H1 (cell line): ENCODE results near the gene COL4A3.
A peak's percentile ranks its signal among the peaks of the same experiment; 100 is the strongest.

Source experiments
- CBX8 ChIP-seq: fragments of 300-800, 300-1000 bp; sonication (generic); IDR thresholded peaks from 2 replicates; pipeline ENCODE4 v1.7.1; 2016; ENCODE audit warnings: low read depth, low read length, borderline replicate concordance
- EZH2 ChIP-seq: fragments of 200-600 bp; sonication (generic); IDR thresholded peaks from 2 replicates; pipeline ENCODE4 v1.7.1; 2012; ENCODE audit warnings: low read depth, mild to moderate bottlenecking, moderate library complexity, low read length, inconsistent platforms; ENCODE audit not compliant: severe bottlenecking
- FOSL1 ChIP-seq: IDR thresholded peaks from 2 replicates; pipeline ENCODE4 v1.6.1; 2011; ENCODE audit warnings: mild to moderate bottlenecking, low read depth, low read length, moderate library complexity; ENCODE audit not compliant: insufficient read depth
- KDM1A ChIP-seq: fragments of 200-600, 300-600 bp; sonication (generic); IDR thresholded peaks from 2 replicates; pipeline ENCODE4 v1.7.1; 2016; ENCODE audit warnings: mild to moderate bottlenecking, low read length, borderline replicate concordance
- MAFK ChIP-seq: IDR thresholded peaks from 2 replicates; pipeline ENCODE4 v1.6.1; 2012; ENCODE audit warnings: low read depth, mild to moderate bottlenecking, improper control_type of control experiment, low read length
- POLR2A ChIP-seq, 2 experiments: IDR thresholded peaks; 1 replicate in 1 of 2; 2 replicates in 1 of 2; pipeline ENCODE4 v1.6.1; 2011; ENCODE audit warnings: low read depth in 2 of 2, low read length in 2 of 2, mild to moderate bottlenecking in 2 of 2; ENCODE audit errors: control extremely low read depth in 1 of 2
- RBBP5 ChIP-seq: IDR thresholded peaks from 2 replicates; pipeline ENCODE4 v1.7.1; 2012; ENCODE audit warnings: low read depth, mild to moderate bottlenecking, inconsistent platforms, low read length, moderate library complexity, borderline replicate concordance
- SIRT6 ChIP-seq: IDR thresholded peaks from one replicate; pipeline ENCODE4 v1.7.1; 2012; ENCODE audit warnings: low read length, inconsistent platforms
- SP1 ChIP-seq: IDR thresholded peaks from 2 replicates; pipeline ENCODE4 v1.6.1; 2011; ENCODE audit warnings: low read depth, low read length
- TBP ChIP-seq: IDR thresholded peaks from 2 replicates; pipeline ENCODE4 v1.6.1; 2011; ENCODE audit warnings: low read depth, low read length, improper control_type of control experiment
- TF ChIP-seq, protein P1 (sequence below), 3 experiments: IDR thresholded peaks; 1 replicate in 2 of 3; 2 replicates in 1 of 3; pipeline versions ENCODE4 v1.5.1 to v1.6.1; 2011; ENCODE audit warnings: low read length in 3 of 3, mild to moderate bottlenecking in 3 of 3, inconsistent platforms in 2 of 3, low read depth in 1 of 3, moderate library complexity in 1 of 3; ENCODE audit not compliant: insufficient read depth in 1 of 3; ENCODE audit errors: control extremely low read depth in 1 of 3
- TF ChIP-seq, protein P2 (sequence below): IDR thresholded peaks from 2 replicates; pipeline ENCODE4 v1.6.1; 2011; ENCODE audit warnings: low read length, improper control_type of control experiment

DNA sequence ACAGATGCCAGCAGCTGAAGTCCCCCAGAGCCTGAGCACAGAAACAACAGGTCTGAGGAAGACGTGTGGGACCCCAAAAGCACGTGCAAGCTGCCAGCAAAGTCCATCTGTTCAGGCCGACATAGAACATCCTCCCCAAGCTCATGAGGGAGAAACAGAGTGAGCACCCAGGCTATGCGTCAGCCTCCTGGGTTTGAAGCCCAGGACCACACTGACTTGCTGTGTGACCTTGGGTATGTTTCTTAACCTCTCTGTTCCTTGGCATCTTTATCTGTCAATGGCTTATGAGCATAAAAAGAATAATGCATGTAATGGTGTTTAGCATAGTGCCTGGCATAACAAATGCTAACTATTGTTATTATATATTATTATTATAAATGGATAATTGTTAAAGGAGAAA is 40.7 kb upstream of the COL4A3 start:
- TF ChIP-seq KDM1A (peak; percentile 53; the same call in 1 of the 2 replicates), SIRT6 (no peak), CBX8 (no peak), POLR2A (IDR thresholded peaks at IDR 0.05; ENCODE audit: control extremely low read depth in 1 of 2, low read depth in 2 of 2, low read length in 2 of 2) (no peak), RBBP5 (no peak), EZH2 (no peak), MAFK (no peak), SP1 (no peak), TBP (no peak), FOSL1 (no peak)
- TF ChIP-seq, protein P1, sequence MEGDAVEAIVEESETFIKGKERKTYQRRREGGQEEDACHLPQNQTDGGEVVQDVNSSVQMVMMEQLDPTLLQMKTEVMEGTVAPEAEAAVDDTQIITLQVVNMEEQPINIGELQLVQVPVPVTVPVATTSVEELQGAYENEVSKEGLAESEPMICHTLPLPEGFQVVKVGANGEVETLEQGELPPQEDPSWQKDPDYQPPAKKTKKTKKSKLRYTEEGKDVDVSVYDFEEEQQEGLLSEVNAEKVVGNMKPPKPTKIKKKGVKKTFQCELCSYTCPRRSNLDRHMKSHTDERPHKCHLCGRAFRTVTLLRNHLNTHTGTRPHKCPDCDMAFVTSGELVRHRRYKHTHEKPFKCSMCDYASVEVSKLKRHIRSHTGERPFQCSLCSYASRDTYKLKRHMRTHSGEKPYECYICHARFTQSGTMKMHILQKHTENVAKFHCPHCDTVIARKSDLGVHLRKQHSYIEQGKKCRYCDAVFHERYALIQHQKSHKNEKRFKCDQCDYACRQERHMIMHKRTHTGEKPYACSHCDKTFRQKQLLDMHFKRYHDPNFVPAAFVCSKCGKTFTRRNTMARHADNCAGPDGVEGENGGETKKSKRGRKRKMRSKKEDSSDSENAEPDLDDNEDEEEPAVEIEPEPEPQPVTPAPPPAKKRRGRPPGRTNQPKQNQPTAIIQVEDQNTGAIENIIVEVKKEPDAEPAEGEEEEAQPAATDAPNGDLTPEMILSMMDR (IDR thresholded peaks at IDR 0.05; ENCODE audit: control extremely low read depth in 1 of 3, insufficient read depth in 1 of 3, low read depth in 1 of 3, low read length in 3 of 3): no peak
- TF ChIP-seq, protein P2, sequence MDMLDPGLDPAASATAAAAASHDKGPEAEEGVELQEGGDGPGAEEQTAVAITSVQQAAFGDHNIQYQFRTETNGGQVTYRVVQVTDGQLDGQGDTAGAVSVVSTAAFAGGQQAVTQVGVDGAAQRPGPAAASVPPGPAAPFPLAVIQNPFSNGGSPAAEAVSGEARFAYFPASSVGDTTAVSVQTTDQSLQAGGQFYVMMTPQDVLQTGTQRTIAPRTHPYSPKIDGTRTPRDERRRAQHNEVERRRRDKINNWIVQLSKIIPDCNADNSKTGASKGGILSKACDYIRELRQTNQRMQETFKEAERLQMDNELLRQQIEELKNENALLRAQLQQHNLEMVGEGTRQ: no peak
